Ascending aorta (tissue), 2 donors: ENCODE measurements around the gene CTNND2. TPM values are rescaled to one million over a fixed set of nuclear protein-coding genes. Genes with fewer than 3 reads are reported as not detected.

ENCODE experiments used
- DNase-seq, 2 donors: peaks; one replicate each; pipeline ENCODE4 v3.0.0-alpha.2; 2019; ENCODE audit warnings: low spot score in 2 of 2
- H3K27ac ChIP-seq, 2 donors: fragments of 200-600 bp; sonication (generic); one replicate each; pipeline ENCODE4 v1.5.1; 2016 to 2017; ENCODE audit warnings: mild to moderate bottlenecking in 1 of 2
- H3K27me3 ChIP-seq: fragments of 200-600 bp; sonication (generic); one replicate; pipeline ENCODE4 v1.5.1; 2017
- H3K36me3 ChIP-seq, 2 donors: fragments of 200-600 bp; sonication (generic); one replicate each; pipeline ENCODE4 v1.5.1; 2016
- H3K4me1 ChIP-seq, 2 donors: fragments of 200-600 bp; sonication (generic); one replicate each; pipeline ENCODE4 v1.5.1; 2016 to 2017; ENCODE audit warnings: mild to moderate bottlenecking in 1 of 2
- H3K4me3 ChIP-seq, 2 donors: fragments of 200-600 bp; sonication (generic); one replicate each; pipeline ENCODE4 v1.5.1; 2016 to 2017; ENCODE audit warnings: mild to moderate bottlenecking in 1 of 2
- H3K9me3 ChIP-seq, 2 donors: fragments of 200-600 bp; sonication (generic); one replicate each; pipeline ENCODE4 v1.5.1; 2016
- CTCF ChIP-seq, 3 experiments: fragments of 200-600 bp in 2 of 3; fragments of 450-650 bp in 1 of 3; sonication (generic) in 2 of 3; IDR thresholded peaks; one replicate each; pipeline ENCODE4 v1.5.1; 2016 to 2019; ENCODE audit warnings: antibody characterized with exemption in 3 of 3, mild to moderate bottlenecking in 1 of 3, moderate library complexity in 1 of 3
- intact Hi-C: fragments of 100-400 bp; cut with DNase I; formaldehyde crosslinking; loops from one replicate; pipeline ENCODE4 v1.15.1; 2023
- total RNA-seq: library from RNA; depleted of rRNA; stranded (reverse); fragments of >200 nt; gene quantifications from one replicate; pipeline ENCODE4 v1.1.0, GENCODE V29; 2016

CTNND2 gene
- total RNA-seq, 1 donor from 2014 or later: 0.11 TPM

- no peaks in the 10 kb centered on the region for H3K27me3 ChIP-seq
- no peak overlapping the region for H3K27ac ChIP-seq
- intact Hi-C loops: no loop called here
- no peak for TF ChIP-seq CTCF (IDR thresholded peaks at IDR 0.05)
- no peaks in the 10 kb centered on the region for H3K36me3 ChIP-seq
- H3K4me1 ChIP-seq: no peaks in the 10 kb centered on the region
- H3K9me3 ChIP-seq: no peaks in the 10 kb centered on the region
- no peak for DNase-seq
- H3K4me3 ChIP-seq: no peak overlapping the region
These were observed 800.0 kb downstream of the CTNND2 start for GRCh38 chr5:11104210-11104609.

GRCh38 chr5:11084111-11084510 lies 820.1 kb downstream of the CTNND2 start:
- Histone ChIP-seq H3K27ac (no peak overlapping the region), H3K27me3 (no peaks in the 10 kb centered on the region), H3K4me1 (no peaks in the 10 kb centered on the region), H3K36me3 (no peaks in the 10 kb centered on the region), H3K4me3 (no peak overlapping the region), H3K9me3 (no peaks in the 10 kb centered on the region)
- intact Hi-C loops: no loop called here
- no peak for TF ChIP-seq CTCF (IDR thresholded peaks at IDR 0.05)
- DNase-seq: no peak

GRCh38 chr5:11082404-11082945 lies 821.8 kb downstream of the CTNND2 start:
- H3K9me3 ChIP-seq: no peaks in the 10 kb centered on the region
- H3K36me3 ChIP-seq: no peaks in the 10 kb centered on the region
- no peak overlapping the region for H3K4me3 ChIP-seq
- H3K27me3 ChIP-seq: no peaks in the 10 kb centered on the region
- intact Hi-C loops: no loop called here
- DNase-seq: no peak
- H3K4me1 ChIP-seq: no peaks in the 10 kb centered on the region
- no peak overlapping the region for H3K27ac ChIP-seq
- no peak for TF ChIP-seq CTCF (IDR thresholded peaks at IDR 0.05)

GRCh38 chr5:11076945-11077613 lies 827.2 kb downstream of the CTNND2 start:
- intact Hi-C loops: no loop called here
- TF ChIP-seq CTCF (IDR thresholded peaks at IDR 0.05): no peak
- Histone ChIP-seq H3K36me3 (no peaks in the 10 kb centered on the region), H3K9me3 (no peaks in the 10 kb centered on the region), H3K4me3 (no peak overlapping the region), H3K27ac (no peak overlapping the region), H3K27me3 (no peaks in the 10 kb centered on the region), H3K4me1 (no peaks in the 10 kb centered on the region)
- DNase-seq: no peak

GRCh38 chr5:11075035-11075805 lies 829.0 kb downstream of the CTNND2 start:
- no peak overlapping the region for H3K27ac ChIP-seq
- H3K4me1 ChIP-seq: no peaks in the 10 kb centered on the region
- no peak for TF ChIP-seq CTCF (IDR thresholded peaks at IDR 0.05)
- H3K36me3 ChIP-seq: no peaks in the 10 kb centered on the region
- H3K27me3 ChIP-seq: no peaks in the 10 kb centered on the region
- H3K9me3 ChIP-seq: no peaks in the 10 kb centered on the region
- intact Hi-C loops: no loop called here
- no peak overlapping the region for H3K4me3 ChIP-seq
- DNase-seq: no peak
